Endothelial cell (in vitro differentiated cells): Measurements from ENCODE around the gene GABRG3. TPM values are rescaled to one million over a fixed set of nuclear protein-coding genes. Genes with fewer than 3 reads are reported as not detected.

ENCODE experiments used
- DNase-seq: peaks from one replicate; pipeline ENCODE4 v3.0.0; 2021; ENCODE audit warnings: low spot score
- H3K27ac Mint-ChIP-seq: one replicate; pipeline ENCODE4 v1.8.0; 2021; ENCODE audit warnings: mixed read lengths, inconsistent platforms; ENCODE audit not compliant: unreplicated experiment
- H3K27me3 Mint-ChIP-seq: one replicate; pipeline ENCODE4 v1.8.0; 2021; ENCODE audit warnings: mild to moderate bottlenecking, moderate library complexity, mixed read lengths, inconsistent platforms; ENCODE audit not compliant: unreplicated experiment
- H3K36me3 Mint-ChIP-seq: one replicate; pipeline ENCODE4 v1.8.0; 2021; ENCODE audit warnings: mild to moderate bottlenecking, low read depth, mixed read lengths, inconsistent platforms; ENCODE audit not compliant: unreplicated experiment
- H3K4me1 Mint-ChIP-seq: one replicate; pipeline ENCODE4 v1.8.0; 2021; ENCODE audit warnings: mild to moderate bottlenecking, mixed read lengths, inconsistent platforms; ENCODE audit not compliant: unreplicated experiment
- H3K4me3 Mint-ChIP-seq: one replicate; pipeline ENCODE4 v1.8.0; 2021; ENCODE audit warnings: mild to moderate bottlenecking, mixed read lengths, inconsistent platforms; ENCODE audit not compliant: unreplicated experiment
- H3K9me3 Mint-ChIP-seq: one replicate; pipeline ENCODE4 v1.8.0; 2021; ENCODE audit warnings: mixed read lengths, inconsistent platforms; ENCODE audit not compliant: unreplicated experiment
- total RNA-seq: library from RNA; stranded (reverse); fragmentation: NEBNext Ultra II Directional; extraction: Animal tissue kit (Norgen Biotek cat#: 25700); gene quantifications from one replicate; pipeline ENCODE4 v1.2.1, GENCODE V29; 2021; ENCODE audit not compliant: unreplicated experiment
- TF ChIP-seq, protein P1 (sequence below): fragments of 200-600 bp; sonication (generic); IDR thresholded peaks from one replicate; pipeline ENCODE4 v1.5.0; 2021; ENCODE audit warnings: antibody characterized with exemption; ENCODE audit not compliant: unreplicated experiment

GABRG3 gene
- total RNA-seq, 1 donor from 2014 or later: 0.21 TPM

GRCh38 chr15:27323801-27324200, 352.8 kb downstream of the GABRG3 start:
- no peaks in the 10 kb centered on the region for H3K36me3 Mint-ChIP-seq
- H3K9me3 Mint-ChIP-seq: no peaks in the 10 kb centered on the region
- H3K4me3 Mint-ChIP-seq: no peak overlapping the region
- H3K27ac Mint-ChIP-seq: no peak overlapping the region
- TF ChIP-seq, protein P1, sequence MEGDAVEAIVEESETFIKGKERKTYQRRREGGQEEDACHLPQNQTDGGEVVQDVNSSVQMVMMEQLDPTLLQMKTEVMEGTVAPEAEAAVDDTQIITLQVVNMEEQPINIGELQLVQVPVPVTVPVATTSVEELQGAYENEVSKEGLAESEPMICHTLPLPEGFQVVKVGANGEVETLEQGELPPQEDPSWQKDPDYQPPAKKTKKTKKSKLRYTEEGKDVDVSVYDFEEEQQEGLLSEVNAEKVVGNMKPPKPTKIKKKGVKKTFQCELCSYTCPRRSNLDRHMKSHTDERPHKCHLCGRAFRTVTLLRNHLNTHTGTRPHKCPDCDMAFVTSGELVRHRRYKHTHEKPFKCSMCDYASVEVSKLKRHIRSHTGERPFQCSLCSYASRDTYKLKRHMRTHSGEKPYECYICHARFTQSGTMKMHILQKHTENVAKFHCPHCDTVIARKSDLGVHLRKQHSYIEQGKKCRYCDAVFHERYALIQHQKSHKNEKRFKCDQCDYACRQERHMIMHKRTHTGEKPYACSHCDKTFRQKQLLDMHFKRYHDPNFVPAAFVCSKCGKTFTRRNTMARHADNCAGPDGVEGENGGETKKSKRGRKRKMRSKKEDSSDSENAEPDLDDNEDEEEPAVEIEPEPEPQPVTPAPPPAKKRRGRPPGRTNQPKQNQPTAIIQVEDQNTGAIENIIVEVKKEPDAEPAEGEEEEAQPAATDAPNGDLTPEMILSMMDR: no peak
- DNase-seq: no peak
- no peaks in the 10 kb centered on the region for H3K4me1 Mint-ChIP-seq
- H3K27me3 Mint-ChIP-seq: no peaks in the 10 kb centered on the region

- TF ChIP-seq, protein P1: no peak
- no peak for DNase-seq
- H3K4me1 Mint-ChIP-seq: no peaks in the 10 kb centered on the region
- H3K9me3 Mint-ChIP-seq: no peaks in the 10 kb centered on the region
- no peaks in the 10 kb centered on the region for H3K27me3 Mint-ChIP-seq
- H3K36me3 Mint-ChIP-seq: no peaks in the 10 kb centered on the region
- H3K4me3 Mint-ChIP-seq: no peak overlapping the region
- no peak overlapping the region for H3K27ac Mint-ChIP-seq
Measured at GRCh38 chr15:27324886-27325615, 354.1 kb downstream of the GABRG3 start.

- H3K36me3 Mint-ChIP-seq: no peaks in the 10 kb centered on the region
- H3K9me3 Mint-ChIP-seq: no peaks in the 10 kb centered on the region
- H3K27ac Mint-ChIP-seq: no peak overlapping the region
- TF ChIP-seq, protein P1: no peak
- no peaks in the 10 kb centered on the region for H3K27me3 Mint-ChIP-seq
- no peak for DNase-seq
- no peaks in the 10 kb centered on the region for H3K4me1 Mint-ChIP-seq
- no peak overlapping the region for H3K4me3 Mint-ChIP-seq
Measured at GRCh38 chr15:27327467-27328025, 356.6 kb downstream of the GABRG3 start.

- Mint-ChIP-seq H3K9me3 (no peaks in the 10 kb centered on the region), H3K36me3 (no peaks in the 10 kb centered on the region), H3K4me1 (no peaks in the 10 kb centered on the region), H3K27ac (no peak overlapping the region), H3K27me3 (no peaks in the 10 kb centered on the region), H3K4me3 (no peak overlapping the region)
- TF ChIP-seq, protein P1: no peak
- DNase-seq: no peak
Measured at GRCh38 chr15:27328186-27328585, 357.2 kb downstream of the GABRG3 start.

- no peaks in the 10 kb centered on the region for H3K27me3 Mint-ChIP-seq
- H3K27ac Mint-ChIP-seq: no peak overlapping the region
- no peak overlapping the region for H3K4me3 Mint-ChIP-seq
- H3K9me3 Mint-ChIP-seq: no peaks in the 10 kb centered on the region
- DNase-seq: no peak
- TF ChIP-seq, protein P1: no peak
- H3K4me1 Mint-ChIP-seq: no peaks in the 10 kb centered on the region
- no peaks in the 10 kb centered on the region for H3K36me3 Mint-ChIP-seq
Measured at GRCh38 chr15:27328608-27329007, 357.6 kb downstream of the GABRG3 start.
